ENCODE results near the gene RBM10. TPM values are rescaled to one million over a fixed set of nuclear protein-coding genes. Genes with fewer than 3 reads are reported as not detected.
A peak's percentile ranks its signal among the peaks of the same experiment; 100 is the strongest.

Gene RBM10
- total RNA-seq, 1 donor from 2014 or later: 34.5 TPM

- no peak for DNase-seq (ENCODE audit: low read depth)
- Histone ChIP-seq H3K27me3 (ENCODE audit: control insufficient read depth, insufficient read depth, low read length) (no peaks in the 10 kb centered on the region), H3K36me3 (ENCODE audit: control insufficient read depth, insufficient read depth, low read length) (peaks cover 19% of the 10 kb centered on the region), H3K4me3 (ENCODE audit: low read depth, low read length) (no peak overlapping the region)
- TF ChIP-seq CTCF (IDR thresholded peaks at IDR 0.05; ENCODE audit: insufficient read depth, low read length, poor library complexity, severe bottlenecking): no peak
Measured at GRCh38 chrX:47214435-47215077, 69.5 kb downstream of the RBM10 start.

DNA sequence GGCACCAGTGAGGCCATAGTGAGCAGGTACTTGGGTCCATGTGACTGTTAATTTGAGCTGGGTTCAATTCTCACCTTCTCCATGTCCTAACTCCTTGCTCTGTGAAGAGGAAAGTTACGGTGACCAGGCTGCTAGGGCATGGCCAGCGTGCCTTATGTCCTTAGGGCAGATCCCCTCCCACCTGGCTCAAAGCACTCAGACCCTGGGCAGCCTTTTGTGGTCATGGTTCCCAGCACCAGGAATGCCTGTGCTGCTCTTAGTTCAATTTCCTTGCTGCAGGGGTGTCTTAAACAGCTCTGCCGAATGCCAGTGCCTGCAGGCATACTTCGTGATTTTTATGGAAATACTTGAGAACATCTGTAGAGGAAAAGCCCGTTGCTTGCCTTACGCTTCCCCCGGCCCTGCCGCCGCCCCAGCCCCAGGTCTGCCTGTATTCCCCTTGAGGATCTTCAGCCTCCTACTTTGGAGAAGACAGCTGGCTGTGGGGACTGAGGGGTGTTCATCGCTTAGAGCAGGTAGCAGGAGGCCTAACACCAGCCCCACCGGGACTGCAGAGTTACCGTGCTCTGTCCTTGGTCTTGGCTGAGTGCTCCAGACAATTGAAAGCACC, 70.4 kb downstream of the RBM10 start:
- TF ChIP-seq CTCF (IDR thresholded peaks at IDR 0.05; ENCODE audit: insufficient read depth, low read length, poor library complexity, severe bottlenecking): no peak
- DNase-seq (ENCODE audit: low read depth): no peak
- Histone ChIP-seq H3K4me3 (ENCODE audit: low read depth, low read length) (no peak overlapping the region), H3K36me3 (ENCODE audit: control insufficient read depth, insufficient read depth, low read length) (peaks cover 18% of the 10 kb centered on the region), H3K27me3 (ENCODE audit: control insufficient read depth, insufficient read depth, low read length) (no peaks in the 10 kb centered on the region)

DNA sequence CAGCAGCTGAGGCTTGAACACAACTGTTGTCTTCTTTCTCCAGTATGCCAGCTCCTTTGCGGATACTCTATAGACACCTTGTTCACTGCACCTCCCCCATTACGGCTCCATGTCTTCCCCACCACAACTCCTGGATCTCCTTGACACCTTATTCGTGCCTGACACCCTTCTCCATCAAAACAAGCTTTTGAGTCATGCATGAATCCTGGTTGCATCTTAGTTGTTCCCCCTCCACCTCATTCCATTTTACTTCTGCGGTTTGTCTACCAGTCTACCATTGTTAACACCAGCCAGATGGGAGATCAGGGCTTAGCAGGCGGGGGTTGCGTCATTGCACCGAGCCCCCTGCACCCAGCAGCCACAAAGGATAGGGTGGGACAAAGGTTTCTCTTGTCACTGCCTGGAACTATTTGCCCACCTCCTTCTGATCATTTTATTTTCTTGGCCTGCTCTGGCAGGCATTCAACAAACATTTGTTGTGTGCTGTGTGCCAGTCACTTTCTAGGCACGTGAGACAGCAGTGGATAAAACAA, 71.4 kb downstream of the RBM10 start:
- Histone ChIP-seq H3K27me3 (ENCODE audit: control insufficient read depth, insufficient read depth, low read length) (no peaks in the 10 kb centered on the region), H3K36me3 (ENCODE audit: control insufficient read depth, insufficient read depth, low read length) (peaks cover 11% of the 10 kb centered on the region), H3K4me3 (ENCODE audit: low read depth, low read length) (no peak overlapping the region)
- no peak for DNase-seq (ENCODE audit: low read depth)
- no peak for TF ChIP-seq CTCF (IDR thresholded peaks at IDR 0.05; ENCODE audit: insufficient read depth, low read length, poor library complexity, severe bottlenecking)

DNA sequence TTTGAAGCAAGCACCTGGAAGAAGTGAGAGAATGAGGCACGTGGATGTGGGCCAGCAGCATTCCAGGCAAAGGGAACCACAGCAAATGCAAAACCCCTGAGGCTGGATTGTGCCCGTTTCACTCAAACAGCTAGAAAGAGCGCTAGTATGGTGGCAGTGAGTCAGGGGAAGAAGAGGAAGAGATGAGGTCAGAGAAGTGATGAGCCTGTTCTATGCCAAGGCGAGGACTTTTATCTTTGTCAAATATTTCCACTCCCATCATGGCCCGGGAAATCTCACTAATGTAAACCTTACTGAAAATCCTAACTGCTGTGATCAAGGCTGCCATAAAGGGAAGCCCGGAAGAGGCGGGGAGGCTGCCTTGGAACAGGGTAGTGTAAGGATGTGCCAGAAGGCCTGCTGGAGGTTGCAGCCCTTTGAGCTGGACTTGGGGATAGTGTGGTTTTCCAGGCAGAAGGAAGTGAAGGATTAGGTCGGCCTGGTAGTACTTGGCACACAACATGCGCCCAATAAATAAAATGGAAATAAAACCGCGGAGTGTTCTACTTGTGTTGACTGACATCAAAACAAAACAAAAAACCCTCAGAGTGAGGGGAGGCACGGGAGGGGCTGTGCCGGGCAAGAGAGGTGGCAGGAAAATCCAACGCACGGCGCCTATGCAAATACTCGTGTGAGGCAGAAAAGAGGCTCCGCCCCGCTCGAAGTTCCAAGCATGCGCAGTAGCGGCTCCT, 72.3 kb downstream of the RBM10 start:
- no peak for DNase-seq (ENCODE audit: low read depth)
- H3K4me3 ChIP-seq (ENCODE audit: low read depth, low read length): no peak overlapping the region
- peaks cover 10% of the 10 kb centered on the region for H3K36me3 ChIP-seq (ENCODE audit: control insufficient read depth, insufficient read depth, low read length)
- H3K27me3 ChIP-seq (ENCODE audit: control insufficient read depth, insufficient read depth, low read length): no peaks in the 10 kb centered on the region
- no peak for TF ChIP-seq CTCF (IDR thresholded peaks at IDR 0.05; ENCODE audit: insufficient read depth, low read length, poor library complexity, severe bottlenecking)

DNA sequence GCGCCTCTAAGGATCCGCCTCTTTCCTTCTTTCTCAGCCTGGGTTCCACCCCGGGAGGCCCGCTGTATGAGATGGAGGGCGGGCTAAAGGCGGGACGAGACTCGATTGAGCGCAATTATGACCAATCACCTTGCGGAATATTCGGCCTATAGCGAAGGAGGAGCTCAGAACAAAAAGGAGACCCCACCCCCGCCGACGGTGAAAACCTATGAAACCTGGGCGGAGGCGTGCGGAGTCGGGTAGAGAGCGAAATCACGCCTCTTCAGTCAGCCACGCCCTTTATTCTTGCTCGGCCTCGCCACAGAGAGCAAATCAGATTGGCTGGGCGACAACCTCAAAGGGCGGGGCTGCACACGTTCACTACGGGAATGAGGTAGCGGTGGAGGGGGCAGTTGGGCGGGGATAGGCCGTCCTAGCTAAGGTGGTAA, 72.8 kb downstream of the RBM10 start:
- H3K4me3 ChIP-seq (ENCODE audit: low read depth, low read length): peak overlapping the region; percentile 73
- H3K27me3 ChIP-seq (ENCODE audit: control insufficient read depth, insufficient read depth, low read length): no peaks in the 10 kb centered on the region
- no peak for TF ChIP-seq CTCF (IDR thresholded peaks at IDR 0.05; ENCODE audit: insufficient read depth, low read length, poor library complexity, severe bottlenecking)
- peaks cover 7% of the 10 kb centered on the region for H3K36me3 ChIP-seq (ENCODE audit: control insufficient read depth, insufficient read depth, low read length)
- DNase-seq (ENCODE audit: low read depth): peak; percentile 92
